Bronchial epithelial cell (primary cell): ENCODE measurements around the gene TYMS. TPM values are rescaled to one million over a fixed set of nuclear protein-coding genes. Genes with fewer than 3 reads are reported as not detected.

Experiments used
- DNase-seq: peaks from one replicate; pipeline ENCODE4 v3.0.0-alpha.2; 2010; ENCODE audit warnings: low read depth
- FAIRE-seq: peaks from 2 replicates; lab custom pipeline; 2011; peaks lifted over from hg19 to GRCh38; lab: Jason Lieb, UNC
- H3K27me3 ChIP-seq: 2 replicates; pipeline ENCODE4 v1.5.1; 2011; ENCODE audit warnings: low read length; ENCODE audit not compliant: control insufficient read depth, insufficient read depth
- H3K36me3 ChIP-seq: 2 replicates; pipeline ENCODE4 v1.5.1; 2011; ENCODE audit warnings: low read length; ENCODE audit not compliant: control insufficient read depth, insufficient read depth
- H3K4me3 ChIP-seq: 2 replicates; pipeline ENCODE4 v1.5.1; 2011; ENCODE audit warnings: mild to moderate bottlenecking, low read depth, low read length, control low read depth
- total RNA-seq: library from RNA; depleted of rRNA; stranded (reverse); fragments of >200 nt; gene quantifications from 2 replicates; pipeline ENCODE4 v1.2.1, GENCODE V29; 2014
- TF ChIP-seq, protein P1 (sequence below): IDR thresholded peaks from 2 replicates; pipeline ENCODE4 v1.5.1; 2011; ENCODE audit warnings: mild to moderate bottlenecking, moderate library complexity, low read length, control low read depth, inconsistent platforms; ENCODE audit not compliant: insufficient read depth, severe bottlenecking

The TYMS gene
- total RNA-seq, 1 donor from 2014 or later = 5.5 TPM

DNA sequence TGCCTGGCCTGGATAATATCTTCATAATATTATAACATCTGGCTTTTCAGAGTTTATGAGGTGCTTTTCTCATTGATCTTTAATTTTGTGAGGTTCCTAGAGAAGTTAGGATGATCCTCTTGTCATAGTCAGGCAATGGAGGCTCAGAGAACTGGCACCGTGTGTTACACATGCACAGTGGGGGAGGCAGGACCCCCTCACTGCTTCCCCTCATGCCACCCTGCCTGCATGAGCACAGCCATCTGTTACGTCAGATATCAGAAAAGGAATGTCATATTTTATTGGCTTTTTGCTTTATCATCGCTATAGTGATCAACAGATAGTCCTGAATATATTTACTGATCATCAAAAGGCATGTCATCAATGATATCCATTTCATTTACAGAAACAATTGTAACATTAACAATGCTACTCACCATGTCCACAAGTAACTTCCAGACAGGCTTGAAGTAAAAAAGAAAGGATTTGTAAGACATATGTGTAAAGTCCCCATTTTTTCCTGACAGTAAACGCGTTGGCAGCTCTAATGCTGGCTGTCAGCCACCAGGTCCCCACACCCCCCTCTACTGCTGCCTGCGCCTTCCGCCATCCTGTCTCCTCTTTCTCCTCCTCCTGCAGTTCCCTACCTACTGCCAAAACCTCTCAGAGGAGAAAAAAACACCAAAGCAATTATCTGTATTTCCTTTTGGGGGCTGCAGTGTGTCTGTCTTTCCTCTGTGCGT, 36.2 kb downstream of the TYMS start:
- TF ChIP-seq, protein P1, sequence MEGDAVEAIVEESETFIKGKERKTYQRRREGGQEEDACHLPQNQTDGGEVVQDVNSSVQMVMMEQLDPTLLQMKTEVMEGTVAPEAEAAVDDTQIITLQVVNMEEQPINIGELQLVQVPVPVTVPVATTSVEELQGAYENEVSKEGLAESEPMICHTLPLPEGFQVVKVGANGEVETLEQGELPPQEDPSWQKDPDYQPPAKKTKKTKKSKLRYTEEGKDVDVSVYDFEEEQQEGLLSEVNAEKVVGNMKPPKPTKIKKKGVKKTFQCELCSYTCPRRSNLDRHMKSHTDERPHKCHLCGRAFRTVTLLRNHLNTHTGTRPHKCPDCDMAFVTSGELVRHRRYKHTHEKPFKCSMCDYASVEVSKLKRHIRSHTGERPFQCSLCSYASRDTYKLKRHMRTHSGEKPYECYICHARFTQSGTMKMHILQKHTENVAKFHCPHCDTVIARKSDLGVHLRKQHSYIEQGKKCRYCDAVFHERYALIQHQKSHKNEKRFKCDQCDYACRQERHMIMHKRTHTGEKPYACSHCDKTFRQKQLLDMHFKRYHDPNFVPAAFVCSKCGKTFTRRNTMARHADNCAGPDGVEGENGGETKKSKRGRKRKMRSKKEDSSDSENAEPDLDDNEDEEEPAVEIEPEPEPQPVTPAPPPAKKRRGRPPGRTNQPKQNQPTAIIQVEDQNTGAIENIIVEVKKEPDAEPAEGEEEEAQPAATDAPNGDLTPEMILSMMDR = no peak
- no peak for FAIRE-seq
- Histone ChIP-seq H3K27me3 (no peaks in the 10 kb centered on the region), H3K4me3 (no peak overlapping the region), H3K36me3 (peaks cover 3% of the 10 kb centered on the region)
- no peak for DNase-seq

DNA sequence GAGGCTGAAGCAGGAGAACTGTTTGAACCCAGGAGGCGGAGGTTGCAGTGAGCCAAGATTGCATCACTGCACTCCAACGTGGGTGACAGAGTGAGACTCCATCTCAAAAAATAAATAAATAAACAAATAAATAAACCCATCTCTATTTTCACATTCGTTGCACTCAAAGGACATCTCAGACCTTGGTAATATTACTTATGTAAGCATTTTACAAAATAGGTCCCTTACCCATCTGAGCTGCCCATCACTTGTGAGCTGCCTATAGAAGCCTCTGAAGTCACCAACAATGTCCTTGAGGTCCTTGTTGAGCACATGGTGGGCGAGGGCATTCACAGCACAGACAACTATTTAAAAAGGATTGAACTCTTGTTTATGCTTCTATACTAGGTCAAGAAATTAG, 39.6 kb downstream of the TYMS start:
- Histone ChIP-seq H3K36me3 (peaks cover 1% of the 10 kb centered on the region), H3K27me3 (no peaks in the 10 kb centered on the region), H3K4me3 (no peak overlapping the region)
- FAIRE-seq (no peak), DNase-seq (no peak)
- TF ChIP-seq, protein P1 = no peak

- DNase-seq = peak; percentile 74
Observed at GRCh38 chr18:697800-698199, 40.3 kb downstream of the TYMS start.

DNA sequence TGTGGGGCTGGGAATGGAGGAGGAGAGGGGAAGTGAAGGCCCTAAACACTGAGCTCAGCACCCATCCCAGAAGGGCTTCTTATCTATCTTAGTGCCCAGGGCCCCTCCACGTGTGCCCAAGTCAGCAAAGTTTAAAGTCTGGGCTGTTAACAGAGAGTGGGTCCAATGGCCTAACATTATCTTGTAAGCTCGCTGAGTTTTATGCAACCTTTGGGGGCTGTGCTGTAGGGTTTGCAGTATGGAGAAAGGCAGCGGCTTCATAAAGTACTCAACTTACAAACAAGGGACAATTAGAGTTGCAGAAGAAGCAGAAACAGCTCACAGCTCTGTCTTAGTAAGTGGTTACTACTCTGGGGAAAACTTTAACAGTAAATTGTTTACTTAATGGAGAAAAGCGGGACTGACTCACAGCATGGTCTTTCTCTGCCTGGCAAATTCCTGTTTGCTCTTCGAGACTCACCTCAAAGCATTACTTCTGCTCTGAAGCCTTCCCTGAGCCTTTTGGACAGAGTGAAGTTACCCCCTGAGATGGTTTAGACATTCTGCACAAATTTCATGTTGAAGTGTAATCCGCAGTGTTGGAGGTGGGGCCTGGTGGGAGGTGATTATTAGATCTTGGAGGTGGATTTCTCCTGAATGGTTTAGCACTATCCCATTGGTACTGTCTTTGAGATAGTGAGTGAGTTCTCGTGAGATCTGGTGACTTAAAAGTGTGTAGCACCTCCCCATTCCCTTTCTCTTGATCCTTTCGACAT, 45.9 kb downstream of the TYMS start:
- H3K4me3 ChIP-seq = no peak overlapping the region
- peaks cover 3% of the 10 kb centered on the region for H3K36me3 ChIP-seq
- DNase-seq = peak; percentile 85
- TF ChIP-seq, protein P1 = no peak
- FAIRE-seq = no peak
- H3K27me3 ChIP-seq = no peaks in the 10 kb centered on the region

More at GRCh38 chr18:697800-698199, 40.3 kb downstream of the TYMS start:
- TF ChIP-seq, protein P1 = peak; percentile 51
- no peak for FAIRE-seq
- H3K27me3 ChIP-seq = no peaks in the 10 kb centered on the region
- H3K36me3 ChIP-seq = peaks cover 1% of the 10 kb centered on the region
- H3K4me3 ChIP-seq = no peak overlapping the region

GRCh38 chr18:706405-706804, 49.0 kb downstream of the TYMS start:
- H3K27me3 ChIP-seq = no peaks in the 10 kb centered on the region
- FAIRE-seq (no peak), DNase-seq (no peak)
- TF ChIP-seq, protein P1 = no peak
- H3K4me3 ChIP-seq = no peak overlapping the region
- peaks cover 3% of the 10 kb centered on the region for H3K36me3 ChIP-seq
